K562 (cell line): ENCODE results near the gene ABCB6. TPM values are rescaled to one million over a fixed set of nuclear protein-coding genes. Genes with fewer than 3 reads are reported as not detected.

ENCODE experiments used
- NRF1 ChIP-seq, 2 experiments: fragments of 450-650 bp; IDR thresholded peaks in 1 of 2; conservative IDR thresholded peaks in 1 of 2; 2 replicates each; pipeline ENCODE4 v1.6.1; 2014; ENCODE audit warnings: mild to moderate bottlenecking in 2 of 2
- SRSF1 ChIP-seq: fragments of 200-400 bp; formaldehyde crosslinking; IDR thresholded peaks from 2 replicates; pipeline ENCODE4 v1.6.1; 2017; ENCODE audit warnings: mild to moderate bottlenecking, low read depth, low read length, moderate library complexity
- ZNF436 ChIP-seq: fragments of 250-450, 450-650 bp; sonication (Bioruptor Pico); formaldehyde crosslinking; IDR thresholded peaks from 2 replicates; pipeline ENCODE4 v1.7.0; 2020; ENCODE audit warnings: mild to moderate bottlenecking
- ZNF785 ChIP-seq: fragments of 250-450 bp; sonication (Bioruptor Pico); IDR thresholded peaks from 2 replicates; pipeline ENCODE4 v1.4.0; 2020; ENCODE audit warnings: mild to moderate bottlenecking
- polyA plus RNA-seq, 8 experiments: library from polyadenylated mRNA; depleted of rRNA in 4 of 8; stranded (reverse) in 5 of 8; unstranded in 3 of 8; fragments of >200 nt; fragmentation: Nextera tagmentation in 2 of 8; fragmentation: Illumina TruSeq in 1 of 8; extraction: Ambion mirVana in 2 of 8; extraction: Trizol in 1 of 8; gene quantifications; 2 replicates each; pipeline versions ENCODE4 v1.2.1 to v1.2.3, GENCODE V29; 2011 to 2014; ENCODE audit warnings: inconsistent platforms in 1 of 8, missing spikeins in 1 of 8
- total RNA-seq, 7 experiments: library from RNA; depleted of rRNA in 6 of 7; stranded (reverse); fragments of >200 nt in 6 of 7; fragmentation: Illumina TruSeq in 2 of 7; extraction: Trizol in 2 of 7; gene quantifications; 2 replicates each; pipeline versions ENCODE4 v1.2.1 to v1.2.3, GENCODE V29; 2011 to 2021; ENCODE audit warnings: low replicate concordance in 1 of 7
- TF ChIP-seq, protein P1 (sequence below): fragments of 150-350 bp; conservative IDR thresholded peaks from 2 replicates; pipeline ENCODE4 v1.6.1; 2014; ENCODE audit warnings: low read length

Gene ABCB6
- total and polyA plus RNA-seq, 9 of the 15 experiments (the other 6 are each of a cell fraction or from before 2014, with no cell fraction given) = 3.7 to 29.8 (median 16.8) TPM

DNA sequence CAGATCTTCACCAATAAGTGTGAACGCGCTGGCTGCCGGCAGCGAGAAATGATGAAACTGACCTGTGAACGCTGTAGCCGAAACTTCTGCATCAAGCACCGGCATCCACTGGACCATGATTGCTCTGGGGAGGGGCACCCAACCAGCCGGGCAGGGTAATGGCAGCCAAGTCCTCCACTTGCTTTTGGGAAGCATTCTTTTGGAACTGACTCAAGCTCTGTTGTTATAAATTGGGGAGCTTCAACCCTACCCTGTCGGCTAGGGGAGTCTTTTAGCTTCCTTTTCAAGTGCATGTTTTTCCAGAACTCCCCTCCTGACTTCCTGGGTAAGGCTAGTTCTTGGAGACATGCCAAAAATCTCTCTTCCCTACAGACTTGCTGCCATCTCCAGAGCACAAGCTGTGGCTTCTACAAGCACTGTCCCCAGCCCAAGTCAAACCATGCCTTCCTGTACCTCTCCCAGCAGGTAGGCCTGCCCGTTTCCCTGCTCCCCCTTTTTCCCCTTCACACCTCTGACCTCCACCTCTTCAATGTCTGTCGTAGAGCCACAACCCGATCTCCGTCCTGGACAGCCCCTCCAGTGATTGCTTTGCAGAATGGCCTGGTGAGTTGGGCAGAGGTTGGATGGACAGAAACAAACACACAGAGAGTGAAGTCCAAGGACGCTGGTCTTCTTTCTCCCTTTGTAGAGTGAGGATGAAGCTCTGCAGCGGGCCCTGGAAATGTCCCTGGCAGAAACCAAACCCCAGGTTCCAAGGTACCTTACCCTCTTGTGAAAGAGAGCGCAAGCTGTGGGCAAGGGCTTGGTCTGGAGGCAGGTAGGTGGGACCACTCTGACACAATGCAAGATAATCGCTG lies 10.6 kb downstream of the ABCB6 start (continued):
- TF ChIP-seq, protein P1, sequence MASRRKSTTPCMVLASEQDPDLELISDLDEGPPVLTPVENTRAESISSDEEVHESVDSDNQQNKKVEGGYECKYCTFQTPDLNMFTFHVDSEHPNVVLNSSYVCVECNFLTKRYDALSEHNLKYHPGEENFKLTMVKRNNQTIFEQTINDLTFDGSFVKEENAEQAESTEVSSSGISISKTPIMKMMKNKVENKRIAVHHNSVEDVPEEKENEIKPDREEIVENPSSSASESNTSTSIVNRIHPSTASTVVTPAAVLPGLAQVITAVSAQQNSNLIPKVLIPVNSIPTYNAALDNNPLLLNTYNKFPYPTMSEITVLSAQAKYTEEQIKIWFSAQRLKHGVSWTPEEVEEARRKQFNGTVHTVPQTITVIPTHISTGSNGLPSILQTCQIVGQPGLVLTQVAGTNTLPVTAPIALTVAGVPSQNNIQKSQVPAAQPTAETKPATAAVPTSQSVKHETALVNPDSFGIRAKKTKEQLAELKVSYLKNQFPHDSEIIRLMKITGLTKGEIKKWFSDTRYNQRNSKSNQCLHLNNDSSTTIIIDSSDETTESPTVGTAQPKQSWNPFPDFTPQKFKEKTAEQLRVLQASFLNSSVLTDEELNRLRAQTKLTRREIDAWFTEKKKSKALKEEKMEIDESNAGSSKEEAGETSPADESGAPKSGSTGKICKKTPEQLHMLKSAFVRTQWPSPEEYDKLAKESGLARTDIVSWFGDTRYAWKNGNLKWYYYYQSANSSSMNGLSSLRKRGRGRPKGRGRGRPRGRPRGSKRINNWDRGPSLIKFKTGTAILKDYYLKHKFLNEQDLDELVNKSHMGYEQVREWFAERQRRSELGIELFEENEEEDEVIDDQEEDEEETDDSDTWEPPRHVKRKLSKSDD = no peak
- TF ChIP-seq SRSF1 (no peak), ZNF436 (CRISPR knock-in tag) (no peak), NRF1 (conservative IDR thresholded peaks at IDR 0.05 in 1 of 2, IDR thresholded peaks at IDR 0.05 in 1 of 2) (no peak), ZNF785 (CRISPR knock-in tag) (no peak)
